NK-92 treated with Interleukin-12 subunit alpha and Interleukin-12 subunit beta, amount 100 ng/mL, for 24 hours (cell line): Measurements from ENCODE around the gene PSMC1.
"Not testable (repeated sequence)": the region's sequence is repeated elsewhere in the genome, so short reads cannot be mapped to it uniquely, and the experiment has no call there.

Experiments used
- DNase-seq: peaks from one replicate; lab custom pipeline; 2025; lab: John Stamatoyannopoulos, UW

Gene PSMC1

GRCh38 chr14:90256354-90257131 lies at the start of gene PSMC1:
TSS of gene PSMC1 (plus strand) at chr14:90256553. CDS start at chr14:90256598, 45 bp downstream.
- DNase-seq = peak; percentile 81

GRCh38 chr14:90213099-90213748 lies 43.1 kb upstream of the PSMC1 start:
- no peak for DNase-seq

- DNase-seq = no peak
Measured at GRCh38 chr14:90228478-90228877, 27.9 kb upstream of the PSMC1 start.

- not testable (repeated sequence) for DNase-seq
Measured at GRCh38 chr14:90229942-90230341, 26.4 kb upstream of the PSMC1 start.

- DNase-seq = peak; percentile 40
Measured at GRCh38 chr14:90235179-90235976, 21.0 kb upstream of the PSMC1 start.

DNA sequence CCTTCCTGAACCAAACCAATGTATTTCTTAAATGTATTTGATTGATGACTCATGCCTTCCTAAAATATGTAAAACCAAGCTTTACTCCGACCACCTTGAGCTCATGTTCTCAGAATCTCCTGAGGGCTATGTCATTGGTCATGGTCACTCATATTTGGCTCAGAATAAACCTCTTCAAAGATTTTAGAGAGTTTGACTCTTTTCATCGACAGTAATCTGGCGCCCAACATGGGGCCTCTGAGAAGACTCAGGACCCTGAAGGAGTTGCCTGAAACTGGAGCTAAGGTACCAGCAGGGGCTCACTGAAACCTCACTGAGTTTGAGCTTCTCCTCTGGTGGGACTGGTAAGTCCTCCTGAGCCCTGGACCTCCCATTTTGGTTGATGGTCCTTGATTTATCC lies 17.2 kb upstream of the PSMC1 start:
- DNase-seq = no peak

- no peak for DNase-seq
Measured at GRCh38 chr14:90242444-90242843, 13.9 kb upstream of the PSMC1 start.

DNA sequence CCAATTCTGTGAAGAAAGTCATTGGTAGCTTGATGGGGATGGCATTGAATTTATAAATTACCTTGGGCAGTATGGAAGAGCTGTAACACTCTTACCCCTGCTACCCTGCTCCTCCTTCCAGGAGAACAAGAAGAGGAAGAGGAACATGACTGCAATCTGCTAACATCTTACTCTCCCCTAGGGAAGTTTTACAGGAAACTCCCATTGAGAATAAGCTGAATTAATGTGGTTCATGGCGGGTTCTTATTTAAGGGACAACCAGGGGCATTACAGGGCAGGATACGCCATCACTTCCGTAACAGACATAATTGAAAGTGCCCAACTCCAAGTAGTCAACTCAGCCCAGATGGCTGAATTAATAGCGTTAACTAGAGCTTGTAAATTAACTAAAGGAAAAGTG lies 9.4 kb upstream of the PSMC1 start:
- DNase-seq = no peak

- not testable (repeated sequence) for DNase-seq
Measured at GRCh38 chr14:90247441-90247840, 8.9 kb upstream of the PSMC1 start.

- DNase-seq = no peak
Measured at GRCh38 chr14:90248594-90248993, 7.8 kb upstream of the PSMC1 start.

- DNase-seq = no peak
Measured at GRCh38 chr14:90253826-90254225, 2.5 kb upstream of the PSMC1 start.

GRCh38 chr14:90255871-90256270 lies 482 bp upstream of the PSMC1 start:
- no peak for DNase-seq

DNA sequence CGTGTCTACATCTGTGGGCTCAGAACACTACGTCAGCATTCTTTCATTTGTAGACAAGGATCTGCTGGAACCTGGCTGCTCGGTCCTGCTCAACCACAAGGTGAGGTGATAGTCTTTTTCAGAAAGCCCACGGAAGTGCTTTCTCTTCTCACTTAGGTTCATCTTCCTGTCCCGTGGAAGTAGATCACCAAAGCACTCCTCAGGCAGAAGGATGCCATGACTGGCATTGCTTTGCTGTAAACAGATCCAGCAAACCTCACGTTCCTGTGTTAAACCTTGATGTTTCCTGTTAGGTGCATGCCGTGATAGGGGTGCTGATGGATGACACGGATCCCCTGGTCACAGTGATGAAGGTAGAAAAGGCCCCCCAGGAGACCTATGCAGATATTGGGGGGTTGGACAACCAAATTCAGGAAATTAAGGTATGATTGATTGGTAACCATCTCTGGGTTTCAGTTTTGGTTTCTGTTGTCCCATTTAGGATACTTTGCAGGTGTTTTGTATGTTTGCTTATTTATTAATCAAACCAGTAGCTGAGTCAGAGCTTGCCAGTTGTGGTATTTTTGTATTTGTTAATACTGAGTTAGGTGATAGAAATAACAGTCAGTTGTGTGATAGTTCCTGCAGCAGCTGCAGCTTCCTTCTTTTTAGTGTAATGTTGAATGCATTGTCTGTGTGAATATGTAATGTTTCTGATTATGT lies 7.5 kb downstream of the PSMC1 start:
- no peak for DNase-seq

DNA sequence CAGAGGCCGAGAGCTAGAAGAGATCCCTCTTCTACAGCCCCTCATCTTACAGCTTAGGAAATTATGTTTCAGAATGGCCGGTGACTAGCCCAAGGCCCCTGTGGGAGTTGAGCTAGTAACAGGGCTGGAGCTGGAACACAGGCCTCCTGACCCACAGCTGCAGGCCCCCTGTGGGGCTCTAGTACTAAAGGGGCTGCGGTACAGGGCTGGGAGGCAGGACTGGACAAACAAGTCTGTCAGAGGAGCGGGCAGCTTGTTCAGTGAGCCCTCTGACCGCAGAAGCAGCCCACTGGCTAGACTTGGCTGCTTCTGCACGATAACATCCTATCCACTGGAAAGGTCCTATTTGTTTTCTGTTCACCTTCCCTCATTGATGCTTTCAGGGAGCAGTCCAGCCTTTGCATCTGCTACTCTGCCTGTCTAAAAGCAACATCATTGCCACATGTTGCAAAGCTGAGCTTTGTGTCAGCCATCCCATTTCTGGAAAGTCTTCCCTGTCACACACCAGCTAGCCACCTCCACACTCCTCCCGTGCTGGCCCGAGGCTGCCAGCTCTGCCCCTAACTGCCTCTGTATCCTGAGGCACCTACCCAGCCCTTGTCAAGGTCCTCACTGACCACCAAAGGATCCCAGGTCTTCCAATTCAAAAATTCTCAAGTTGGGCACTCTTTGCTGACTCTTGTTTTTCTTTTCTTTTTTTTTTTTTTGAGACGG lies 10.2 kb downstream of the PSMC1 start:
- no peak for DNase-seq

DNA sequence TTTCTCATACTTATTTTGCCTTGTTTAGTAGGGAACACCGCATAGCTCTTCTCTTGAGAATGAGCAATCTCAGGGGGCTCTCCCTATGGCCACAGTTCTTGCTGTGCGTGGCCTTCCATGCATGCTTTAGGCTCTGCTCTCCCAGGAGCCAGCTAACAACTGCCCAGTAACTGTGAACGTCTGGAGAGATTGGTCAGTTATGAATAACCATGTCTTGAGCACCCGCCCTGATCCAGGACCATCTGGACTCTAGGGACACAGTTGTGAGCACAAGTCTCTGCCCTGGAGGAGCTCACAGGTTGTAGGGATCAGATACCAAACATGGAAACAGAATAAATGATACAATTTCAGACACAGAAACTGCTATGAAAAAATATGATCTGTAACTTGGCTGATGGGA lies 12.1 kb downstream of the PSMC1 start:
- DNase-seq = no peak

GRCh38 chr14:90272523-90272922 lies 16.2 kb downstream of the PSMC1 start:
- DNase-seq = no peak

DNA sequence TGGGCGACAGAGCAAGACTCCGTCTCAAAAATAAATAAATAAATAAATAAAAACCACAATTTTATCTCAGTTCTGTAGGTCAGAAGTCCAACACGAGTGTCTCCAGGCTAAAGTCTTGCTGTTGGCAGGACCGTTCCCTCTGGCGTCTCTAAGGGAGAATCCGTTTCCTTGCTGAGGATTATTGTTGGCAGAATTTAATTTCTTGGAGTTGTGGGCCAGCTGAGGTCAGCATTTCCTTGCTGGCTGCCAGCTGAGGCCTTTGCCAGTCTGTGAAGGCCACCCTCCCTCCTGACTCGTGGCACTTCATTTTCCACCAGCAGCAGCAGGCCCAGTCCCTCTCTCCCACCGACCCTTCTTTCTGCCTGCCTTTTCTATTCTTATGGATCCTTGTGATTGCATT lies 17.2 kb downstream of the PSMC1 start:
- DNase-seq = no peak

DNA sequence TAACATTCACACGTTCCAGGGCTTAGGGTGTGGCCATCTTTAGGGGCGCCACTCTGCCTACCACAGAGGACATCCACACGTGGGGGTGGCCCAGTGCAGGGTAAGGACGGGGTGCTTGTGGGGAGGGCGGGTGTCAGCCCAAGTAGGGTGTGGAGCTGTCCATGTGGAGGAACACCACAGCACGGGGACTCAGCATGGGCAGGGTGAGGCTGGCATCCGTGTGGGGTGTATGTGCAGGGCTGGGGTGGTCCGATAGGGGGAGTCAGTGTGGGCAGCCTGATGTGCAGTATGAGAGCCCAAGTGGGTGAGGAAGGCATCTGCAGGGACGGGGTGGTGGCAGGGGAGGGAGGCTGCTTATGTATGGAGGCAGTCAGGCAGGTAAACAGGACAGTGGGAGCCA lies 17.7 kb downstream of the PSMC1 start:
- no peak for DNase-seq

DNA sequence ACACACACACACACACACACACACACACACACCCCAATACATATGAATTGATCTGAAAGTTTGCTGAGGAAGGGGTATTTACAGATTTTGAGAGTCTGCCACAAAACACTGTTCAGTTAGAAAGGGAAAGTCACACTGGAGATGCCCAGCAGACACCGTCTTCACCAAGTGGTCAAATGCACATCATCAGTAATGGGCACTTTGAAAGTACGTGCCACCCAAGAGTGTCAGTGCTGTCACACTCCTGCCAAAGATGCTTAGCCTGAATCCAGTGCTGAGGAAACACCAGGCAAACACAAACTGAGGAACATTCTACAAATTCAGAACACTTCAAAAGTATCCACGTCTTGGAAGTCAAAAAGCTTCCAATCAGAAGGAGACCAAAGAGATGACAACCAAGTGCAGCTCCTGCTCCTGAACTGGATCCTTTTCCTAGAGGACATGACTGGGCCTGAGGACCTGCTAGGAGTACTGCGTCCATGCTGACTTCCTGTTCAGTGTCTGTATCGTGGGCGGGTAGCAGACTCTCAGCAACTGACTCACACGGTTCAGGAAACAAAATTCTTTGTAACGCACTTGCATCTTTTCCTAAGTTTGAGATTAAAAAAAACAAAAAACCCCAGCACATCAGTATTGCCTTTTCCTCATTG lies 18.6 kb downstream of the PSMC1 start:
- no peak for DNase-seq

- DNase-seq = no peak
Measured at GRCh38 chr14:90275458-90275814, 19.1 kb downstream of the PSMC1 start.

DNA sequence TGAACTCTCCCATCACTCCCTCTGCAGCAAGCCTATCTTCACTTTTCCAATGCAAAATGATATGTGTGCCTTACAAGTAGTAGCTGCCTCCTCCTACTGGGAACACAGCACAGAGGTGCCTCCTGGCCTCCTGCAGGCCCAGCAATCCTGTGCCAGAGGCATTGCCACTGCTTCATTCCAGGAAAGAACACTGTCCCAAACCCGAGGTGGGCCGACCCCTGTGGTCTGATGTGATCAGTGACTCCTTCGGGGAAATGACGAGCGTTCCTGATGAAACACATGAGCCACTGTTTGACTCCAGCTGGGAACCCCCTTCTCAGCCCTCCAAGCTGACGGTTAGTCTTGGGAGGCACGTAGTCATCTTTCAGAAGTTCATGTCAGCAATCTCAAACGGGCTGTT lies 19.5 kb downstream of the PSMC1 start:
- no peak for DNase-seq
